ENCODE results near the gene SYCP2L.

GRCh38 chr6:10964684-10965083 is 77.8 kb downstream of the SYCP2L start:
- TF ChIP-seq POLR2A (IDR thresholded peaks at IDR 0.05) (no peak), CTCF (IDR thresholded peaks at IDR 0.05) (no peak), POLR2AphosphoS5 (IDR thresholded peaks at IDR 0.05) (no peak), EP300 (IDR thresholded peaks at IDR 0.05) (no peak)

Measured in suprapubic skin (tissue), 4 donors.